Measurements from ENCODE around the gene PCCB.
A peak's percentile ranks its signal among the peaks of the same experiment; 100 is the strongest.
"Not testable (repeated sequence)": the region's sequence is repeated elsewhere in the genome, so short reads cannot be mapped to it uniquely, and the experiment has no call there.

The PCCB gene

GRCh38 chr3:136250059-136250902, at the start of gene PCCB:
Gene PCCB (plus strand): TSS chr3:136250340. CDS start chr3:136250376, 36 bp downstream.
- DNase-seq: peak; percentile 91

DNA sequence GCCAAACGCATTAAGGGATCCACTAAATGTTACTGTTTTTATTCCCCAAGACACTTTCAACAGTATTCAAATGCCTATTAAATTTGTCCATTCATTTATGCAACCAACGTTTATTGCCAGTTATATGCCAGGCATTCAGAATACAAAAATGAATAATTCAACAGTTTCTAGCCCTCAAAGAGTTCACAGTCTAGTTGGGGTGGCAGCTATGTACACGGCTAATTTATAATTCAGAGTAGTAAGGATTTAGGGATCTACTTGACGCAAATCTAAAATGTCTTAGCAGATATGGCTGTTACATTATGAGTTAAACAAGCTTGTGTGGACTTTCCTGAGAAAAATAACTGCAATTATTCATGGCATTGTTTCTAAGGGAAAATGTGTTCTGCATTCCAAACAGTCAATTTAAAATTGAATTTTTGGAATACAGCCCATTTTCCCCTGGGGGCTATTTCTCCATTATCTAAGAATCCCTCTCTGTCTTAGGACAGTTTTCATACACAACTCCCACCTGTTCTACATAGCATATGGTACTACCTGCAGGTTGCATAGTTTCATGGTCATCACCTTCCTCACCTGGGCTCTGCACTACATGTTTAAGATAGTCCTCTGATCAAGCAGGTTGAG, 42.5 kb upstream of the PCCB start:
- DNase-seq: no peak

- no peak for DNase-seq
Observed at GRCh38 chr3:136209921-136210320, 40.2 kb upstream of the PCCB start.

GRCh38 chr3:136211547-136211946, 38.6 kb upstream of the PCCB start:
- DNase-seq: no peak

DNA sequence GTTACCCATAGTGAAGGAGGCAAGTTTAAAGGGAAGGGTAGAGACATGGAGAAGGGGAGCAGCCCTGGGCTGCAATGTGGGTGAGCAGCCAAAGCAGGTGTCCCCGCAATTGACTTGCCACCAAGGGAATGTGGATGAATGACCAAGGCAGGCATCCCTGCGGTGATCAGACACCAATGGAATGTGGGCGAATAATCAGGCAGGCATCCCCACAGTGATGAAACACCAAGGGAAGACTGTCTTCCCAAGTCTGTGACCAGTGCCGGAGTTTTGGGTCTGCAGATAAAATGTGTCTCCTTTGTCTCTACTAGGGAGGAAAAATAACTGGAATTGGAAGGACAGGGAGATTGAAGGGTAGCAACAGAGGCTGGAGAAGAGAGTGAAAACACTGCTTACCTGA, 27.4 kb upstream of the PCCB start:
- DNase-seq: not testable (repeated sequence)

- DNase-seq: peak; percentile 56
Observed at GRCh38 chr3:136232413-136232812, 17.7 kb upstream of the PCCB start.

DNA sequence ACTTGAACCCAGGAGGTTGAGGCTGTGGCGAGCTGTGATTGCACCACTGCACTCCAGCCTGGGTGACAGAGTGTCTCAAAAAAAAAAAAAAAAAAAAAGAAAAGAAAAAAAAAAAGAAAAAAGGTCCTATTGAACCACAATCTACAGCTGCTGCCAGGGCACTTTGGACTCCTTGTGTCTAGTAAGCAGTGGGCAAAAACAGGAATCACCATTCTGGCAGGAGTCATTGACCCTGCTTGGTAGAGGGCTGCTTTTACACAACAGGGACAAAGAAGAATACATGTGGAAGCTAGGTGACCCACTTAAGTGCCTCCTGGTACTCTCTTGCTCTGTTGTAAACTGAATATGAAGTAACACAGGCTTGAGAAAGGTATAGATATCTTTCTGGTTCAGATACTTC, 14.6 kb upstream of the PCCB start:
- no peak for DNase-seq

DNA sequence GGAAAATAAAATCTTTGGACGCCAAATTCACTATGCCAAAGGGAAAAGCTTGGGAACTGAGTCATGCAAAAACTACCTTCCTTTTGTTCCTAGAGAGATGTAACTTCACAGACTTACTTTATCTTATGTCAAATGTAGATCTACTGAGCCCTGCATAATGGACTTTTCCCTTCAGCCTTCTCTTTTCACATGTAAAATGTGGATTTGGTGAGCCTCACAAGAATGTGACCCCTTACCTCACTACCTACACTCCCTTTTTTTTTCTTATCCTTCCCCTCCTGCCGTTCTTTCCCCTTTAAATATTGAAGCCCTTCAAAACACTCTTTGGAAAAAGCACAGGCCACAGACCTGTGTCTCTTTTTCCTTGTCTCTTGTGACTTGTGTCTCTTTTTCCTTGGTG, 14.0 kb upstream of the PCCB start:
- no peak for DNase-seq

GRCh38 chr3:136237103-136237502, 13.0 kb upstream of the PCCB start:
- no peak for DNase-seq

DNA sequence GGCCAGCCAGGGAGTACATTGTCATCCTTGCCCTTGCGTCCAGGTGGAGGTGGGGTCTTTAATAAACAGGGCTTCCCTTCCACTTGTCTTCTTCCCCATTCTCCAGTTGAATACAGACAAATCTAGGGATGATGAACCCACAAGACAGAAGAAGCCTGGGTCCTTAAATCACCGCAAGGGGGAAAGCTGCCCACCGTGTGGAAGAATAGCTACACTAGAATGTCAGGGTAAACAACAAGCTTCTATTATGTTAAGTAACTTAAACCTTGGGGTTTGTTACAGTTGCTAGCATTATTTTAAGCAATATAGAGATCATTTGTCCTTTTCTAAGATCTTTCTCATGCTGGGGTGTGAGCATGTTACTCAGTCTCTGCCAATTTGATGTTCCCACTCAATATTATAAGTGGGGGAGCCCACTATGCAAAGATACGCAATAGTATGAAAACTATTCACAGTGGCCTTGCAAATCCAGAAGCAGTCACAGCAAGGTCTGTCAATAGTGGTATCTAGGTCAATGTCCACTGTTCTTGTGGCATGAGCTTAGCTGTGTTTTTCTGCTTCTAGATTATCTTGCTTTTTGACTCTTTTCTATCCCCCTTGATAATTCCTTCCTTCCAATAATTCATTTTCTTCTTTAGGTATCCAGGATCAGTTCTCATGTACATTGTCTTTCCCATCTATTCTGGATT, 12.0 kb upstream of the PCCB start:
- no peak for DNase-seq

DNA sequence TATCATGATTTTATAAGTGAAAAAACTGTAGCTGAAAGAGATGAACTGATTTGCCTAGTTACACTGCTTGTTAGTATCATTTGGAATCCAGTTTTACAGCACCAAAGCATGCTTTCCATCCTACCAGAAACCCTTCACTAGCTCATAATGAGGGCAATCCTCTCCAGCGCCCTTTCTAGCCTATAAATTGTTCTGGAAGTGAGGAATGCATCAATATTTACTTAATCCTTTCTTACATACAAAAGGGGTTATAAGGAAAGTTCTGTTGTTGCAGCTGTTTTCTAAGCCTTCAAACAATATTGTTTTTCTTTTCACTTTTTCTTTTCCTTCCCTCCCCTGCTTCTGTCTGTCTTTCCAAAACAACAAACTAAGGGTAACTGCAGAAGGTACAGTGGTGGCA, 11.0 kb upstream of the PCCB start:
- no peak for DNase-seq

GRCh38 chr3:136245691-136246090, 4.4 kb upstream of the PCCB start:
- no peak for DNase-seq

DNA sequence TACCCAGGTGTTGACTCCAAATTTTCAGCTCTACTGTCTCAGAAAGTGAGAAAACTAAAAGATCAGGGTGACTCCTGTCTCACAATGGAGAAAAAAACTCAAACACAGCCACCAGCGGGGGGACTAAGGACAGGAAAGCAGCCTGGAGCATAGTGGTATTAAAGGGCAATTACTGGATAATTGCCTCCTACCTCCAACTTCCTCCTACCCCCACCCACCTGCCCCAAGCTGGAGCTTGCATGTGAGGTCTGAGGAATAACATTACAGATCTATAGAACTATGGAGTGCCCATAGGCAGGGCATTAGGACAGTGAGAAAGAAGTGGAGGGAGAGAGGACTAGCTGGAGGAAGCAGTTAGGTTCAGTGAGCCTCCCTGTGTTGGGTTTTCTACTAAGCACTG, 2.7 kb upstream of the PCCB start:
- no peak for DNase-seq

DNA sequence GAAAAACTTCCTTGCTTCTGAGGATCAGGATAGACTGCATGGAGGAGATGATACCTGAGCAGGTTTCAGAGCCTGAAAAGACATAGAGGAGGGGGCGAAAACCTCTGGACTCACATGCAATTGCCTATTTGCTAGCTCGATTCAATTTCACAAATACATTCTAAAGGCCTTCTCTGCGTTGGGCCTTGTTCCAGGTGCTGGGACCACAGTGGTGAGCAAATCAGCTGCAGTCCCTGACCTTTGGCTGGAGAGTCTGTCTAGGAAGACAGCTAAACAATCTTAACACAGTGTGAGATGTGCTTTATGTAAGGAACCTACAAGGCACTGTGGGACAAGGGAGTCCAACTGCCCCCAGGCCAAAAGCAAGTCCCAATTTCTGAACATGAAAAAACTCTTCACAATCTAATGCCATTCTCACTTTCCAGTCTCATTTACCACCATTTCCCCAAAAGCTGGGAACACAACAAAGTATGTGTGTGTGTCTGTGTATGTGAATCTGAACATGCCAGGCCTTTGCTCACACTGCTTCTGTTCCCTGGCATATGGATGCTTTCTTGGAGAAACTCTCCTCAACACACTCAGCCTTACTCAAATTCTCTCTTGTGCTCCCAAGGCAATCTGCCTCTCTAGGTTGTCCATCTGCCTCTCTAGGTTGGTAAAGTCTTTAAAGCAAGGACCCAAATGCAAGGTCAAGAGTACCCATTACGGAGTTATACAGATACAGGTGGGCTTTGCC, 2.1 kb upstream of the PCCB start:
- DNase-seq: no peak

DNA sequence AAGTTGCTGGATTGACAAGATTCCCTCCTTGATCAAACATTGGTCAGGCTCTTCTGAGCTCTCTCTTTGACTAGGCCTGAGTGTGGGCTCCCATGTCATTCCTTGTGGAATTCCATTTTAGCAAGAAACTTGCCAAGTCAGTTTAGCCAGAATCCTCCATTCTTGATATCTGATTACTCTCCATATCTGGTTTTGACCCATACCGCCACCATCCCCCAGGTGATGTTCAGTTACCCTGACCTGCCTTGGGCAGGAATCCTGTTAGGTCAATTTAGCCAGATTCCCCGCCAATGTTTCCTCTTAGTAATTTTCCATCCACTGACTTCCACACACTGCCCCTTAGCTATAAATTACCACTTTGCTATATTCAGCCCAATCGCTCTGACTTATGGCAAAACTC, 1.0 kb upstream of the PCCB start:
- DNase-seq: no peak

- DNase-seq: peak; percentile 50
Observed at GRCh38 chr3:136249593-136249992, 547 bp upstream of the PCCB start.

DNA sequence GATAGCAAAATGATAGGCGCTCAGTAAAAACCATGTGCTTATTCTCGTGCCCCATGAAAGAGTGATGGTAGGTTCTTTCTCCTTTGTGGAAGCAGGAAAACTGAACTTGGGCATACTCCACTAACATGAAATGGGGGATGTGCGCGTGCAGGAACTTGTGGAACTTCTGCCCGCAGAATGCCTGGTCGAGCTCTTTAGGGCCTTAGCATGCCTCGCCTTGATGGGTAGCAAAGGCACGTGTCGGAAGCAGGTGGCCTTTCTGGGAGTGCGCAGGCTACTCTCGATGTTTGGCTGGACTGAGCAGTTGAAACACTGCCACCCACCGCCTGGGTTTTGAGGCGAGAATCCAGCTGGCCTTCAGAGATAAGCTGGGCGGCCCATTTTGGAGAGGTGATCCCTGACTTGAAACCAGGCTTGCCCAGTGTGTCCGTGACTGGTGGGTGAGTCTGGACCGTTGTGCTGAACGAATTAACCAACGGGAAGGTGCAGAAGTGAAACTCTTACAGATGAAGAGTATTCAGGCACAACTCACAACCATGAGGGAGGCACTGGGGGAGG, 842 bp downstream of the PCCB start:
- peak; percentile 78 for DNase-seq

- no peak for DNase-seq
Observed at GRCh38 chr3:136251511-136251910, 1.4 kb downstream of the PCCB start.

DNA sequence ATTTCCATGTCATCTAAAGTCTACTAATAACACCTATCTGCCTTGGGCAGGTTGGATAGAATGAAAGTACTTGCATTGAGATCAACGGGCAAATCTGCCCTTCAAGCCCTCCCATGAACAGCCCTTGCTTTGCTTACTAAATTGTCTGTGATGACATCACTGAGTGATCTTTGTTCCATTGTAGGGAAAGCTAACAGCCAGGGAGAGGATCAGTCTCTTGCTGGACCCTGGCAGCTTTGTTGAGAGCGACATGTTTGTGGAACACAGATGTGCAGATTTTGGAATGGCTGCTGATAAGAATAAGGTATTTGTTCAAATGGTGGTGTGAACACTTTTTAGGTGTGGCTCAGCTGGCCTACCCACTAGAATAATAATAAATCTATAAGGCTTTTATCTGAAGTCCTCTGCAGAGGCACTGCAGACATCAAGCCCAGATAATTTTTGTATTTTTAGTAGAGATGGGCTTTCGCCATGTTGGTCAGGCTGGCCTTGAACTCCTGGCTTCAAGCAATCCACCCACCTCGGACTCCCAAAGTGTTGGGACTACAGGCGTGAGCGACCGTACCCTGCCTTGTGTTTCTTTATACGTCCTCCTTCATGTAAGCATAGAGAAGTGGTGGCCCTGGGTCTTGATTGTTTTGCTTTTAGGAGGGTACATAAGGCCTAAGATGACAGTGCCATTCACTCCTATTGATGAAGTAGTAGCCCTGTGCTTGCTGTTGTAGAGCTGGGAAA, 5.7 kb downstream of the PCCB start:
- DNase-seq: no peak

DNA sequence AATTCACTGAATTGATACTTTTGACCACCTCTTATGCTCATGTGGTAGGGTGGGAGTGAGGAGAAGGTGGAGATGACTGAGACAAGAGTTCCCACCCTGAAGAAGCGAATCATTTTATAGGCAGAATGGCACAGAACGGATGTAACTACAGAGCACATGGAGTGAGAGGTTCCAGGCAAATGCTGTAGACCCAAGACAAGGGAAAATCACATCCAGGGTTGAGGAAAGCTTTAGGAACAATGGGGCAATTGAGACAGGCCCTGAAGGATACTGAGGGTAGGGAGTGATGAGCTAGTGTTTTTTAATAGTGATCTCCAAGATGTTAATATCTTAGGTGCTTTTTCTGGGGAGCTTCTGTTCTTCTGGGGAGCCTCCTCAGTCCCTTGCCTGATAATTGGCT, 8.1 kb downstream of the PCCB start:
- no peak for DNase-seq

- no peak for DNase-seq
Observed at GRCh38 chr3:136261826-136262225, 11.7 kb downstream of the PCCB start.

GRCh38 chr3:136262559-136262958, 12.4 kb downstream of the PCCB start:
- DNase-seq: no peak
